Medulla oblongata (tissue), 1 donor: ENCODE results near the gene AZGP1.
A peak's percentile ranks its signal among the peaks of the same experiment; 100 is the strongest.
"Not testable (repeated sequence)": the region's sequence is repeated elsewhere in the genome, so short reads cannot be mapped to it uniquely, and the experiment has no call there.

Experiments used
- DNase-seq: peaks from one replicate; pipeline ENCODE4 v3.0.0-alpha.2; 2015; ENCODE audit errors: extremely low spot score

Gene AZGP1

GRCh38 chr7:99997545-99998137 lies 21.8 kb upstream of the AZGP1 start:
- DNase-seq = no peak

- no peak for DNase-seq
These were observed 21.1 kb upstream of the AZGP1 start for GRCh38 chr7:99996755-99997544.

- DNase-seq = no peak
These were observed 19.0 kb upstream of the AZGP1 start for GRCh38 chr7:99994819-99995218.

GRCh38 chr7:99992330-99993038 lies 16.7 kb upstream of the AZGP1 start:
- DNase-seq = no peak

- not testable (repeated sequence) for DNase-seq
These were observed 15.7 kb upstream of the AZGP1 start for GRCh38 chr7:99991543-99991942.

- no peak for DNase-seq
These were observed 14.6 kb upstream of the AZGP1 start for GRCh38 chr7:99990460-99990852.

- no peak for DNase-seq
These were observed 12.0 kb upstream of the AZGP1 start for GRCh38 chr7:99987846-99988245.

- not testable (repeated sequence) for DNase-seq
These were observed 11.5 kb upstream of the AZGP1 start for GRCh38 chr7:99987306-99987705.

- no peak for DNase-seq
These were observed 8.8 kb upstream of the AZGP1 start for GRCh38 chr7:99984593-99984992.

GRCh38 chr7:99981066-99981465 lies 5.2 kb upstream of the AZGP1 start:
- DNase-seq = not testable (repeated sequence)

GRCh38 chr7:99980448-99980872 lies 4.6 kb upstream of the AZGP1 start:
- DNase-seq = not testable (repeated sequence)

GRCh38 chr7:99979814-99980225 lies 4.0 kb upstream of the AZGP1 start:
- peak; percentile 41 for DNase-seq

- no peak for DNase-seq
These were observed 795 bp upstream of the AZGP1 start for GRCh38 chr7:99976626-99977025.

GRCh38 chr7:99974681-99975080 lies 1.1 kb downstream of the AZGP1 start:
- no peak for DNase-seq

GRCh38 chr7:99973817-99974216 lies 2.0 kb downstream of the AZGP1 start:
- not testable (repeated sequence) for DNase-seq

- no peak for DNase-seq
These were observed 4.6 kb downstream of the AZGP1 start for GRCh38 chr7:99971242-99971641.

GRCh38 chr7:99969813-99970212 lies 6.0 kb downstream of the AZGP1 start:
- not testable (repeated sequence) for DNase-seq

- DNase-seq = no peak
These were observed 6.5 kb downstream of the AZGP1 start for GRCh38 chr7:99969298-99969697.

- DNase-seq = no peak
These were observed 17.1 kb downstream of the AZGP1 start for GRCh38 chr7:99958564-99959227.

- no peak for DNase-seq
These were observed 20.6 kb downstream of the AZGP1 start for GRCh38 chr7:99955247-99955646.

- DNase-seq = not testable (repeated sequence)
These were observed 21.2 kb downstream of the AZGP1 start for GRCh38 chr7:99954643-99955042.

GRCh38 chr7:99953649-99954048 lies 22.2 kb downstream of the AZGP1 start:
- no peak for DNase-seq
